ENCODE data around the gene KDM4B. TPM values are rescaled to one million over a fixed set of nuclear protein-coding genes. Genes with fewer than 3 reads are reported as not detected.

The KDM4B gene
- polyA plus RNA-seq, 1 of the 3 experiments (the other 2 are of a cell fraction): 12.2 TPM

- H3K79me2 ChIP-seq (ENCODE audit: insufficient read depth): no peaks in the 10 kb centered on the region
- no peak overlapping the region for H3K4me3 ChIP-seq (ENCODE audit: low read depth in 2 of 2, low read length in 1 of 2)
- ChIA-PET POLR2A (no interaction called here), CTCF (interaction anchor here (3.3 kb wide), 1 partner anchor 124 kb away, joined by 15 read pairs; no protein-coding TSS in a partner anchor)
- no peaks in the 10 kb centered on the region for H3K36me3 ChIP-seq (replicated peaks in 1 of 2; ENCODE audit: control insufficient read depth in 1 of 2, insufficient read depth in 2 of 2, low read length in 1 of 2)
- H2AFZ ChIP-seq (ENCODE audit: low read depth): no peak overlapping the region
- DNase-seq: no peak
- no peaks in the 10 kb centered on the region for H4K20me1 ChIP-seq (ENCODE audit: insufficient read depth)
- WGBS (ENCODE audit: low lambda C conversion rate): 35% methylated on average over 8 of the region's 8 CpGs
- no peak overlapping the region for H3K4me2 ChIP-seq
- no peaks in the 10 kb centered on the region for H3K27me3 ChIP-seq (ENCODE audit: insufficient read depth)
- H3K4me1 ChIP-seq (ENCODE audit: control insufficient read depth in 1 of 2, insufficient read depth in 2 of 2, low read depth in 1 of 2, low read length in 1 of 2): peaks cover 0 to 8% of the 10 kb centered on the region in 2 experiments; a peak in 2 of 4 replicates
- peak overlapping the region in 1 of 2 experiments; percentile 91; a peak in 2 of 4 replicates for H3K27ac ChIP-seq (ENCODE audit: low read depth in 2 of 2, low read length in 1 of 2)
- peak overlapping the region; percentile 55; the same call in 1 of the 2 replicates for H3K9ac ChIP-seq
- H3K9me2 ChIP-seq: no peaks in the 10 kb centered on the region
- H3K9me3 ChIP-seq: no peaks in the 10 kb centered on the region
- peaks cover 18% of the 10 kb centered on the region for H3F3A ChIP-seq (replicated peaks; ENCODE audit: insufficient read depth)
- TF ChIP-seq REST (IDR thresholded peaks at IDR 0.05; ENCODE audit: low read depth, low read length) (no peak), MEF2A (IDR thresholded peaks at IDR 0.05; ENCODE audit: borderline replicate concordance, low read depth) (peak; percentile 82), JUND (IDR thresholded peaks at IDR 0.05) (peak; percentile 88), NRF1 (IDR thresholded peaks at IDR 0.05; ENCODE audit: low read depth, low read length) (no peak), CTCF (IDR thresholded peaks at IDR 0.05) (no peak), TCF12 (IDR thresholded peaks at IDR 0.05) (peak; percentile 79), EZH2phosphoT487 (IDR thresholded peaks at IDR 0.05; ENCODE audit: borderline replicate concordance, low read depth) (no peak), TAF1 (IDR thresholded peaks at IDR 0.05; ENCODE audit: borderline replicate concordance, low read depth, low read length) (no peak), FOSL2 (IDR thresholded peaks at IDR 0.05; ENCODE audit: borderline replicate concordance, low read depth) (peak; percentile 92), YY1 (IDR thresholded peaks at IDR 0.05; ENCODE audit: low read depth) (no peak), USF2 (IDR thresholded peaks at IDR 0.05; ENCODE audit: borderline replicate concordance, low read depth, low read length) (no peak), ZBTB33 (IDR thresholded peaks at IDR 0.05; ENCODE audit: borderline replicate concordance, low read depth) (no peak), EP300 (IDR thresholded peaks at IDR 0.05; ENCODE audit: borderline replicate concordance in 1 of 2, low read depth in 1 of 2, low read length in 1 of 2) (peak in 1 of 2 experiments; percentile 83; a peak in 1 of 4 replicates), MAX (IDR thresholded peaks at IDR 0.05; ENCODE audit: low read depth) (peak; percentile 48; the same call in 1 of the 2 replicates), FOXM1 (IDR thresholded peaks at IDR 0.05; ENCODE audit: low read depth) (peak; percentile 28; the same call in 1 of the 2 replicates), RAD21 (IDR thresholded peaks at IDR 0.05; ENCODE audit: low read length) (no peak), IRF3 (IDR thresholded peaks at IDR 0.05; ENCODE audit: low read depth, low read length) (no peak), RXRA (IDR thresholded peaks at IDR 0.05; ENCODE audit: borderline replicate concordance, low read depth) (peak; percentile 88), NFIC (IDR thresholded peaks at IDR 0.05; ENCODE audit: borderline replicate concordance) (peak; percentile 47), TEAD4 (IDR thresholded peaks at IDR 0.05; ENCODE audit: borderline replicate concordance, insufficient read depth) (no peak), MXI1 (IDR thresholded peaks at IDR 0.05; ENCODE audit: low read depth, low read length) (no peak)
Measured at GRCh38 chr19:5172859-5173630, 204.1 kb downstream of the KDM4B start.
